ENCODE data around the gene USP6NL.
"Not testable (repeated sequence)": the region's sequence is repeated elsewhere in the genome, so short reads cannot be mapped to it uniquely, and the experiment has no call there.

USP6NL gene

GRCh38 chr10:11636697-11637303 lies 25.4 kb upstream of the USP6NL start:
- TF ChIP-seq CTCF (IDR thresholded peaks at IDR 0.05; ENCODE audit: low read depth, low read length, missing control alignments), result no peak
- in situ Hi-C loops (cut with HindIII; ENCODE audit: low sequenced_read_pairs), result no loop called here
- H3K4me3 ChIP-seq (ENCODE audit: low read depth, low read length), result no peak overlapping the region
- DNase-seq (ENCODE audit: low read depth), result peak; percentile 94

GRCh38 chr10:11631890-11632587 lies 20.6 kb upstream of the USP6NL start:
- in situ Hi-C loops (cut with HindIII; ENCODE audit: low sequenced_read_pairs), result no loop called here
- no peak for DNase-seq (ENCODE audit: low read depth)
- no peak overlapping the region for H3K4me3 ChIP-seq (ENCODE audit: low read depth, low read length)
- no peak for TF ChIP-seq CTCF (IDR thresholded peaks at IDR 0.05; ENCODE audit: low read depth, low read length, missing control alignments)

- no peak overlapping the region for H3K4me3 ChIP-seq (ENCODE audit: low read depth, low read length)
- in situ Hi-C loops (cut with HindIII; ENCODE audit: low sequenced_read_pairs), result no loop called here
- no peak for DNase-seq (ENCODE audit: low read depth)
- no peak for TF ChIP-seq CTCF (IDR thresholded peaks at IDR 0.05; ENCODE audit: low read depth, low read length, missing control alignments)
Observed at GRCh38 chr10:11631291-11631690, 19.8 kb upstream of the USP6NL start.

- DNase-seq (ENCODE audit: low read depth), result no peak
- in situ Hi-C loops (cut with HindIII; ENCODE audit: low sequenced_read_pairs), result no loop called here
- H3K4me3 ChIP-seq (ENCODE audit: low read depth, low read length), result no peak overlapping the region
- no peak for TF ChIP-seq CTCF (IDR thresholded peaks at IDR 0.05; ENCODE audit: low read depth, low read length, missing control alignments)
Observed at GRCh38 chr10:11629731-11630130, 18.3 kb upstream of the USP6NL start.

GRCh38 chr10:11627941-11628340 lies 16.5 kb upstream of the USP6NL start:
- H3K4me3 ChIP-seq (ENCODE audit: low read depth, low read length); in situ Hi-C loops (cut with HindIII; ENCODE audit: low sequenced_read_pairs); DNase-seq (ENCODE audit: low read depth): not testable (repeated sequence)

GRCh38 chr10:11626071-11626470 lies 14.6 kb upstream of the USP6NL start:
- DNase-seq (ENCODE audit: low read depth), result no peak
- no peak overlapping the region for H3K4me3 ChIP-seq (ENCODE audit: low read depth, low read length)
- in situ Hi-C loops (cut with HindIII; ENCODE audit: low sequenced_read_pairs), result no loop called here
- TF ChIP-seq CTCF (IDR thresholded peaks at IDR 0.05; ENCODE audit: low read depth, low read length, missing control alignments), result no peak

GRCh38 chr10:11625019-11625735 lies 13.7 kb upstream of the USP6NL start:
- no peak for TF ChIP-seq CTCF (IDR thresholded peaks at IDR 0.05; ENCODE audit: low read depth, low read length, missing control alignments)

More at GRCh38 chr10:11625019-11625735, 13.7 kb upstream of the USP6NL start:
- in situ Hi-C loops (cut with HindIII; ENCODE audit: low sequenced_read_pairs), result no loop called here
- no peak overlapping the region for H3K4me3 ChIP-seq (ENCODE audit: low read depth, low read length)
- DNase-seq (ENCODE audit: low read depth), result no peak

Measured in astrocyte of the cerebellum (primary cell).